ENCODE results near the gene PJVK.
A peak's percentile ranks its signal among the peaks of the same experiment; 100 is the strongest.

Gene PJVK

GRCh38 chr2:178441426-178441825, 9.8 kb upstream of the PJVK start:
- H3K9me3 ChIP-seq: no peaks in the 10 kb centered on the region
- no peaks in the 10 kb centered on the region for H3K27me3 ChIP-seq
- no peak overlapping the region for H3K4me3 ChIP-seq (ENCODE audit: low read depth in 1 of 2, low read length in 1 of 2)
- no peak for TF ChIP-seq CTCF (IDR thresholded peaks at IDR 0.05)
- peaks cover 23% of the 10 kb centered on the region for H3K36me3 ChIP-seq
- no peaks in the 10 kb centered on the region for H3K4me1 ChIP-seq (ENCODE audit: control insufficient read depth in 1 of 2, insufficient read depth in 1 of 2, low read depth in 1 of 2, low read length in 1 of 2)
- no peak overlapping the region for H3K27ac ChIP-seq

DNA sequence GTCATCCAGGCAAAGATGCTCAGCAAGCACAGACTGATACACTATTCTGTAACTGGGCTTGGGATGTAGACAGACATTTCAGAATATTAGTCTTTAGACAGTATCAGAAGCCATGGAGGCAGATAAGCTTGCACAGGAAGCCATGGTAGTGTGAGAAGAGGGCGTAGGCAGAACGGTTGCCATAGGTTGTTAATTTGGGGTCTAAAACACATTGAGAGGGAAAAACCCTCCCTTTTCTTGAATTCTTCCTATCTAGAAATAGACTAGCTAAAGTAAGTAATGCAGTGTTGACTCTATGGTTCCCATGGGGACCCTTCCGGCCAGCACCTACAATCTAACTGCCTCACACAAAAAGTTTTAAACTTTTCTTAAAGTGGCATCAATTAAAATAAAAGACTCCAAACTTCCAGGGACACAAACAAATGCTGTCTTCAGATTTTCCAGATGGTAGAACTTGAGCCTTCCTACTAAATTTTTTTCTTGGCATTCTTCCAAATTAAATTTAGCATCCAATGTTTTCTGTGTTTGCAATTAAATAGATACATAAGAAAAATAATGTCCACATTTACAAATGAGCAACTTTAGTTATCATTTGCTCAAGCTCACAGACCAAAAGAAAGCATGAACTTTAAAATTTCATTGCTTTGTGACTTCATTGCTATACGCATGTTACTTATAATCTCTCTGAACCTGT, 2.1 kb upstream of the PJVK start:
- Histone ChIP-seq H3K4me1 (ENCODE audit: control insufficient read depth in 1 of 2, insufficient read depth in 1 of 2, low read depth in 1 of 2, low read length in 1 of 2) (peaks cover 16 to 19% of the 10 kb centered on the region in 2 experiments), H3K36me3 (peaks cover 6% of the 10 kb centered on the region), H3K27me3 (no peaks in the 10 kb centered on the region), H3K9me3 (no peaks in the 10 kb centered on the region), H3K4me3 (ENCODE audit: low read depth in 1 of 2, low read length in 1 of 2) (no peak overlapping the region), H3K27ac (no peak overlapping the region)
- TF ChIP-seq CTCF (IDR thresholded peaks at IDR 0.05): no peak

- Histone ChIP-seq H3K4me1 (ENCODE audit: control insufficient read depth in 1 of 2, insufficient read depth in 1 of 2, low read depth in 1 of 2, low read length in 1 of 2) (peaks cover 16 to 19% of the 10 kb centered on the region in 2 experiments), H3K36me3 (no peaks in the 10 kb centered on the region), H3K27me3 (no peaks in the 10 kb centered on the region), H3K4me3 (ENCODE audit: low read depth in 1 of 2, low read length in 1 of 2) (peak overlapping the region; percentile 86 to 90), H3K9me3 (no peaks in the 10 kb centered on the region), H3K27ac (peak overlapping the region; percentile 90)
- no peak for TF ChIP-seq CTCF (IDR thresholded peaks at IDR 0.05)
Observed at GRCh38 chr2:178449700-178450523, 1.3 kb upstream of the PJVK start.

DNA sequence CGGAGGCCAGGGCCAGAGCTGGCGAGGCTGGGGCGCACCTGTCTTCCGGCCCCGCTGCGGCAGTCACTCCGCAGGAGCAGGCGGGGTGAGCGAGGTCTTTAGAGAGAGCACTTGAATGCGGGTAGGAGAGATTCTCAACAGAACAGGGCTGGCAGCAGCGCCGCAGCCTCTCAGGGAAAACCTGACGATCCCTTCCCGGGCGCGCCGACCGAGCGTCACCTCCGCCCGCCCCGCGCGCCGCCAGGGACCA, 729 bp upstream of the PJVK start:
- Histone ChIP-seq H3K27me3 (no peaks in the 10 kb centered on the region), H3K4me3 (ENCODE audit: low read depth in 1 of 2, low read length in 1 of 2) (peak overlapping the region; percentile 86 to 90), H3K36me3 (no peaks in the 10 kb centered on the region), H3K27ac (peak overlapping the region; percentile 90), H3K9me3 (no peaks in the 10 kb centered on the region), H3K4me1 (ENCODE audit: control insufficient read depth in 1 of 2, insufficient read depth in 1 of 2, low read depth in 1 of 2, low read length in 1 of 2) (peaks cover 16 to 19% of the 10 kb centered on the region in 2 experiments)
- no peak for TF ChIP-seq CTCF (IDR thresholded peaks at IDR 0.05)

GRCh38 chr2:178452334-178452733, 1.2 kb downstream of the PJVK start:
- Histone ChIP-seq H3K4me1 (ENCODE audit: control insufficient read depth in 1 of 2, insufficient read depth in 1 of 2, low read depth in 1 of 2, low read length in 1 of 2) (peaks cover 16 to 19% of the 10 kb centered on the region in 2 experiments), H3K36me3 (no peaks in the 10 kb centered on the region), H3K9me3 (no peaks in the 10 kb centered on the region), H3K27ac (no peak overlapping the region), H3K27me3 (no peaks in the 10 kb centered on the region), H3K4me3 (ENCODE audit: low read depth in 1 of 2, low read length in 1 of 2) (no peak overlapping the region)
- no peak for TF ChIP-seq CTCF (IDR thresholded peaks at IDR 0.05)
